HG03520 (cell line): ENCODE data around the gene OTOR.

Source experiments
- ATAC-seq: cut with Tn5 transposase; IDR thresholded peaks from one replicate; pipeline ENCODE4 v1.9.1; 2021; ENCODE audit warnings: mild to moderate bottlenecking, moderate library complexity; ENCODE audit not compliant: unreplicated experiment

The OTOR gene, protein sequence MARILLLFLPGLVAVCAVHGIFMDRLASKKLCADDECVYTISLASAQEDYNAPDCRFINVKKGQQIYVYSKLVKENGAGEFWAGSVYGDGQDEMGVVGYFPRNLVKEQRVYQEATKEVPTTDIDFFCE

DNA sequence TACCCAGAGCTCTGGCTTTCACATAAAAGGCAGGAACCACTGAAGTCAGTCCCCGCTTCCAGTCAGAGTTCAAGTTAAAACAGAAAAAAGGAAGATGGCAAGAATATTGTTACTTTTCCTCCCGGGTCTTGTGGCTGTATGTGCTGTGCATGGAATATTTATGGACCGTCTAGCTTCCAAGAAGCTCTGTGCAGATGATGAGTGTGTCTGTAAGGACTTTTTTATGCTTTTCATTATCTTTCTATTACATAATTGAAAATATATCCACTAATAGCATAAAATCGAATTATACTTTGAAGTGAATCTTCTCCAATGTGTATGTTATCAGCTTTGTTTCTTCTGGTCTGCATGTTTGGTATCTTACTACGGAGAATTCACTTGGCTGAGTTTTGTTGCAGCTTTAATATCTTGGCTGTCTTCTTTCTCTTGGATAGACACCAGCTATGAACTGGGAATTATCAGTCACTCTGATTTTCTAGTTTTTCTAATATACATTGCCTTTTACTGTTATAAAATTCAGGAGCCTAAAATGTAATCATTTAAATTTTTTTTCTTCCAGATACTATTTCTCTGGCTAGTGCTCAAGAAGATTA, at the start of gene OTOR:
OTOR (plus strand) TSS at position 51 of the 593 bp plus-strand sequence; CDS start at position 95, 44 bp downstream.
- ATAC-seq = no peak

DNA sequence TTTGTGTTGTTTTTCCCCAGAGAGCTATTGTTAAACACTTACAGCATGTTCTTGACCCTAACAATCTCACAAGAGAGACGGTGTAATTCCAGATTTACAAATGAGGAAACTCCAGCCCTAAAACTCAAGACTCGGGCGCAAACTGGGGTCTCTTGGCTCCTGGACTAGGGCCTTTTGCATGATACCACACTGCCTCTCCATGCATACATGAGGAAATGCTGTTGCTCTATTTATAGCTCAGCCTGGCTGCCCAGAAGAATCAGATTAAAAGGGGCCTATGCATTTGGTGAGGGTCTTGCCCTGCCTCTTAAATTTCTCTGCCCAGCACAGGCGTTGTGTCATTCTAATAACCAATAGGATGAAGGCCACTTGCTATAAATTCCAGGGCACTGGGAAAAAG, 48.9 kb upstream of the OTOR start:
- no peak for ATAC-seq

DNA sequence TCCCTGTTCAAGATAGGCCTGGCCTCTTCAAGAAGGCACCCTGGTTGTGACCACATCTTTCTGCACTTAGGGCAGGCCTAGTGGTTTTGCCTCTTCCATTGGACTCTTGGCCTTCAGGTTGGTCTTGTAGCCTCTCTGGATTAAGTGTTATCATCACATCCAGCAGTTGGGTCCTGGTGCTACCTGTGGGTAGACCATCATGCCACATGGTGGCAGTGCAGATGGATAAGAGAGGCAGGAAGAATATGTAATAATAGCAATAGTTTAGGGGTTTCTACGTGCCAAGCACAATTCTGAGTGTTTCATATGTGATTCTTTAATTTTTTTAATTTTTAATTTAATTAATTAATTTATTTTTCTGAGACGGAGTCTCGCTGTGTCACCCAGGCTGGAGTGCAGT, 46.9 kb upstream of the OTOR start:
- no peak for ATAC-seq

DNA sequence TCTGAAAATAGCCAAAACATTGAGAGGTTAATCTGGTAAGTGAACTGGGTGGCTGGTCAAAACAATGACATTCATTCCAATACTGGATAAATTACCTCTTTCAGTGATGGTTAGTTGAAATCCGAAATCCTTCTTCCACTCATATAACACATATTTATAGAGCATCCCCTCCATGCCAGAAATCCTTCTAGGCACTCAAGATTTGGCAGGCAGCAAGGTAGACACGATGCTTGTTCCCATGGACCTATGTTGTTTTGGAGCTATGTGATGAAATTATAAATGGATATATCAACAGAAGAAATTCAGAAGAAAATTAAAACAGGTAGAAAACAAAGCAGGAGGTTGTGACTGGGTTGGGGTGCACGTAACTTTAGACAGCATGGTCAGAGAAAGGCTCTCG, 44.6 kb upstream of the OTOR start:
- ATAC-seq = no peak

DNA sequence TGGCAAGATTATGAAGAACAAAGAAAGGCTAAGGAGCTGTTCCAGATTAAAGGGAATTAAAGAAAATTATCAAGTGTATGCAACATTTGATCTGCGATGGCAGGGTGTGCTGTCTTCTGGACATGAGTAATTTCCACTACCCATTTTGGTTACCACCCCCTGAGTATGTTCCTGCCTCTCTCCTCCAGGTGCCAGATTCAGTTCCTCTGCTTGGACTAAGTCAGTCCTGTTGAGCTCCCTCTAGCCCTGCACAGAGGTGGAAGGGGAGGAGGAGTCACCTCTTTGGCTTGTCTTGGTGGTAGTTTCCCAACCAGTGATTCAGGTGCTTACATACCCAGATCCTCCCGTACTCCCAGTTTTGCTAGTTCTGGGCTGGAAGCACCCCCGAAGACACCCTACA, 40.5 kb upstream of the OTOR start:
- no peak for ATAC-seq

DNA sequence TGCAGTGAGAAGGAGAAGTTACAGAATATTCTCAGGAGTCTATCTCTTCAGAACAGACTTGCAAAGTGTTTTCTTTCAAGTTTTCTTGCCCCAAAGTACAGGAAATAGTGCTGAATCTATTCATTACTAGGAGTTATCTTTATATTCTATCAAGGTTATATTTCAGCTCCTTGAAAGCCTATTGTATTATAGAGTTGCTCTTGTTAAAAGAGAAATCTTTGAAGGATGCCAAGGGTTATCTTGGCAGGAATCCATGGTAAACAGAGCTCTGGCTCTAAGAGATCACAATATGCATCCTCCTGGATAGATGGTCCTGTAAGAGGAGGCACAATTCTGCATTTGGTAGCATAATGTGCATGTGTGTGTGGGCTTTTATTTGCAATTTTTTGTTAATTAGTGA, 39.6 kb upstream of the OTOR start:
- ATAC-seq = no peak

DNA sequence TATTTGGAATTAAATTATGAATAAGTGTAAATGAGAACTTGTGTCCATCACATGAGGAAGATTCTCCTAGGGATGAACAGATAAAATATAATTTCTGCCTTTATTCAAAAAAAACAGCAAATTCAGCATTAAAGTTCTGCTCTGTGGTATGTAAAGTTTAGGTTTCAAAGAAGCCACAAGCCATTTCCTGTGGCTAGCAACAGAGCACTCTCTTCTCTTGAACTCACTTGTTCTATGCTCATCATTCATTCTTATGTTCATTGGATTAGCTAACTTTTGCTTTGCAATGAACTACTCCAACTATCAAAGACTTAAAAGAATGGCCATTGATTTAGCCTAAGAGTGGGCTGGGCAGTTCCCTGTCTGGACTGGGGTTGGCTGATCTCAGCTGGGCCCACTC, 39.1 kb upstream of the OTOR start:
- ATAC-seq = peak; percentile 72

DNA sequence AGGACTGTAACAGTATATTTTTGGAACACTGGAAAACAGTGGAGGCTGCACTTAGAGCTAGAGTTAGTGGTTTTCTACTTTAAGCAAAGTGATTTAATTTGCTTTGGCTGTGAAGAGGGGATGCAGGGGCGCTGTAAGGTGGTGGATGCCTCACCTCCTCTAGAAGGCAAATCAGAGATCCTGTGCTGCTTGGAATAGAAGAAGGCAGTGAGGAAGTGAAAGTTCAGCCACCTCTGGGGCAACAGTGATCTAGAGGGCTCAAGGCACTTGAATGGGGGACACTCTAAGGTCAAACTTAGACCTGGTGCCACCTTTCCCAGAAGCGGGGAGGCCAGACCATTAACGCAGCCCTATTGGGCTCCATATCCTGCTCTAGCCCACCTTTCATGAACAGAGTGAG, 37.4 kb upstream of the OTOR start:
- ATAC-seq = no peak

DNA sequence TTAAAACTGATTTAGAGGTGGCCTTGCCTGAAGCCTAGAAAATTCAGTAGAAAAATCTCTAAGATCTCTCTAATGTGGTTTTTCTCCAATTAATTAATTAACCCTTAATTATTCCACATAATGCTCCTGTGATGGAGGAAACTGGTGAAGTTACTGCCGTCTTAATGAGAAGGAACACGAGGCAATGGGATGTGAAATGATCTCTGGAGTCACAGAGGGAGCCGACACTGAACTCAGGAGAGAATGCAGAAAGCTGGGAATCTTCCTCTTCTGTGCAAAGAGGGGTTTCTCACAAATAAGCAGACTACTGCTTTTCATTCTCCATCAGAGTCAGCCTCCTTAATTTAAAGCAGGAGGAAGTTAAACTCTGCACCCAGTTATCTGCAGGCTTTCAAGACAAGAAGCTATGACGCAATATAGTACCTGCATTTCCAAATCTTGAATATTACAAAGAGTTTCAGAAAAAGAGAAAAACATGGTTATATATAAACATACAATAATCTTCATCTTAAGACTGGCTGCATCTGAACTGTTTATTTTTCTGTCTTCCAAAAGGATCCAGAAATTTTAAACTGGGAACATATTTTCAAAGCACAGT, 36.4 kb upstream of the OTOR start:
- ATAC-seq = no peak

DNA sequence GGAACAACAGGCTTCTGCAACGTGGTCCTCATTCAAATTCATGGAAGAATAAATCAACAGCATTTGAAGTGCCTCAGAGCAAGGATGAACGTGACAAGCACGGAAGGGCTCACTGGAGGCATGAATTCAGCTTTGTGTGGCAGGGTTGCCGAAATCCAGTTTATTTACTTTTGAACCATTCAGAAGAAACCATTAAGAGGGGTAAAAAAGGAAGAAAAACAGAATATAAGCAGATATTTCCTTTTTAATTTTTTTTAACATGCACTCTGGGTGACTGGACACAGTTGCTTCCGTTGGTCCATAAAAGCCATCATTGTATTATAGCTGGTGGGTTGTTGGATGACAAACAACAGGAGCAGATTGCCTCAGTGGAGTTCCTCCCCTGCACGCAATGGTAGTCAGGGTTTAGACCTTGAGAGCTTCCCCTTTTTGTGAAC, 35.6 kb upstream of the OTOR start:
- ATAC-seq = no peak

DNA sequence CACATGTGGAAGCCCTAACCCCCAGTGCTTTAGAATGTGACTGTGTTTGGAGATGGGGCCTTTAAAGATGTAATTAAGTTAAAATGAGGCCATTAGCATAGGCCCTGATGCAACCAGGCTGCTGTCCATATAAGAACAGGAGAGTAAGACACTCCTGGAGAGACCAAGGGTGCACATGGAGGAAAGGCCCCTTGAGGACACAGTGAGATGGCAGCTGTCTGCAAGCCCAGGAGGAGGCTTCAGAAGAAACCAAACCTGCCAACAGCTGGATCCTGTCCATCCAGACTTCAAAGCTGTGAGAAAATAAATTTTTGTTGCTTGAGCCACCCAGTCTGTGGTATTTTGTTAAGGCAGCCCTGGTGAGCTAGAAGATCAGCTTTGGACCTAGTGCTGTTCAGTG, 35.1 kb upstream of the OTOR start:
- ATAC-seq = no peak

DNA sequence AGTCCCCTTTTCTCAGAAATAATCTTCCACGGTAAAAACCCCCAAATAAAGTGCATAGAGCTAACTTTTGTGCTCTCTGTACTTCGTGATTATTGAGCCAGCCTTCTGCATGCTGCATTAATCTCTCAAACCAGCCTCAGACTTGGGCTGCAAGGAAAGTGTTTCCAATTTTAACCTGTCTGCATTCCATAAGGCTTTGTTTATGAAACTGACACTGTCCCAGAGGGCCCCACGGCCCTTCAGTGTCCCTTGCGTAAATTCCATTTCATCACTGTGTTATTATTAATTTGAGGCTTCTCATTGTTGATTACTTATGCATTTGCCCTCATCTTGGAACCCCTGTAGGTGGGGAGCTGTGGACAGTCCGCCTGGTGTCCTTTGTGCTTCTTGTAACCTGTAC, 33.9 kb upstream of the OTOR start:
- ATAC-seq = no peak

DNA sequence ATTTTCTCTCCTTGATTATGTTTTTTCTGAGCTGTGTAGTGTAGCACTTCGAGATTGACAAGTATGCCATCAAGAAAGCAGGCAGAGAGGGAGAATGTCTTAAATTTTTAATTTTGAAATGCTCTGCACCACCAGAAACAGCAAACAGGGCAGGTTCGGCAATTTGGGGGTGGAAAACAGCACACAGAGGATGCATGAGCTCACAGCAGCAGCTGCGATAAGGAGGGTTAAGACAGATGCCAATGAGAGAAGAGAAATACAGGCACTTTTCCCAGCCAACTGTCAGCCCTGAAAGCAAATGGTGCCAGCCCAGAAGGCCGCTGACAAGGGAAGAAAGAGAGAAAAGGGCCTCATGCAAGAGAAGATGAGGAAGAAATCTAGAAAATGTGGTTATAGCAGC, 33.4 kb upstream of the OTOR start:
- ATAC-seq = no peak

DNA sequence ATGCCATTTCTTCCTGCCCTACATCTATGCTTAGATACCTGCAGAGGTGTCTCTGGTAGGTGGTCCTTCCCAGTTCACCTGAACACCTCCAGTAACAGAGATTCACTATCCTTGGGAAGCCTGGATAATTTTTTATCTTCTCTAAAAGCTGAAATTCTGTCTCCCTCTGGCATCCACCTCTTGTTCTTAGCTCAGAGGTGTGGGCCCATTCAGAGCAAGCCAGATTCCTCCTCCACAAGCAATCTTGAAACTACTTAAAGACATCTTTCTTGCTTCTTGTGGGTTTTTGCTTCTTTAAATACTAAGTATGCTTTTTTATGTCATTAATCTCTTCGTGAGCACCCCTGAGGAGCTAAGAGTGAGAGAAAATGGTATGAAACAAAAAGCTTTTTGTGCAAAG, 28.7 kb upstream of the OTOR start:
- no peak for ATAC-seq

DNA sequence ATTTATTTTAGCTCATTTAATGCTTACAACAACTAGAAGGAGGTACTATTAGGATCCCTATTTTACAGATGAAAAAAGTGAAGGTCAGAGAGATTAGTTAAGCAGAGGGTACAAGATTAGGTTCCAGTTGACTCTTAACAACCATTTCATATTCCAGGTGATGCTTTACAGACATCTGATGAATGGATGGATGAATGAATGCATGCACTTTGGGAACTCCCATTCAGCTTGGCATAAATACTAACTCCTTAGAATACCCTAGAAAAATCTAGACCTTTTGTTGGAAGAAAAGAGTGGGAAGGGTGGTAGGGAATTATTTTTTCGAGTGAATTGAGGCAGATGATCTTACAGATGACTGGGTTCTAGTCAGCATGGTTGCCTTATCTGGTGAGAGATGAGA, 19.1 kb upstream of the OTOR start:
- no peak for ATAC-seq

DNA sequence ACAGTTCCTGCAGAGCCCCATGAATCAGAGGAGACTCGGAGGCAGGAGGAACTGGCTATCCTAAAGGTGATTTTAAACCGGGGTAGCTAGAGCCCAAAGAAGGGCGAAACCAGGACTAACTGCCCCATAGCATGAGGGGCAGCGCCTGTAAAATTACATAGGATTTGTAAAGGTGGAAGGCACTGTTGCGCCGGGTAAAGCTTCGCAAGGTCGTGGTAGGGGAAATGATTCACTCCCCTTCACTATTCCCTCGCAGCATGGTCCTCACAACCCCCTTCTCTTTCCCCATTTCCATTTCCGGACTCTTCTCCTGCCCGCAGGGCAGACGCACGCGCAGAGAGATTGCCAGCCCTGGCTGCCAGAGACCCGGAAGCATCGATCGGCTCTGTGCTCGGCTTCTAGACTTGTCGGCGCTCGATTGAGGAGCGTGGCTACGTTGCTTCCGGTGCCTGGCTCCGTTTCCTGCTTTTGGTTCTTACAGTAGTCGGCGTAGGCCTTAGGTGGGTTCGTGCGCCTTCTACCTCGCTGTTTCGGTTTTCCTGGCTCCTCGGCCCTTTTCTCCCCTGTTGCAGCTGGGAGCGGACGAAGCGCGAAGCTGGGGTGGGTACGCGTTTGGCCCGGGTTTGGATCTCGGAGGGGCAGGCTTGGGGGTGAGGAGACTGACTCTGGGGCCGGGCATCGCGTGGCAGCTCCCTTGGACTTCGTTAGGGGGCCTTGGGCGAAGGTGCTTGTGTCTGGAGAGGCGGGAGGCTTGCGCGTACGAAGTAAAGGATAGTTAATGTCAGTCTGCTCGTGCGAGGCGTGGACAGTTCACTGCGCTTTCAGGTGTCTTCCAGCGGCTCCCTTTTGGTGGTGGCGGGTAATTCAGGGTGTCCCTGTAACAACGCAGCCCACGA, 18.3 kb upstream of the OTOR start, which contains the start of gene SNRPB2:
SNRPB2 (plus strand) TSS at position 462 of the 896 bp plus-strand sequence. CDS start 1,677 bp downstream, outside the sequence.
- ATAC-seq = peak; percentile 98

DNA sequence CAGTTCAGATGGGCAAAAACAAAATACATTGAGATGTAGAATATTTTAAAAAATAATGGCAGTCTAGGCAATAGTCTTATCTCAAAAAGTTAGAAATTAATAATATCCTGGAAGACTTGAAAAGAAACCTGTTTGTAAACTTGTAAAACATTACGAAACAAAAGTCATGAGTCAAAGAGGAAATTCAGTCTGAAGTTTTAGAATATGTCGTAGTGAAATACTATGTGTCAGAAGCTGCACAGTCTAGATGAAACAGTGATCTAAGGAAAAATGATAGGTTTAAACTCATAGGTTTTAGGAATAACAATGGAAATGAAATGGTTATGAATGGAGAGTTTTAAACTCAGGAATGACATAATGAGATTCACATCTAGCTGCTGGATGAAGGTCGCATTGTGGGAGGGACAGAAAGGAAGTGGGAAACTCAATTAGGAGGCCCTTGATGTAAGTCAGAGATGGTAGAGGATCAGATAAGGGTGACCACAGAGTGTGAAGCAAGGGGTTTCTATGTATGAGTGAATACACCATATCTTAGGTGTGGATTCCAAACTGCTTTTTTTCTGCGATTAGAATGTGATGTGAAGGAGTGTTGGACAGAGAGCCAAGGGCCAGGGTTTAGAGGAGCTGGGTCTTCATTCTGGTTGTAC, 15.5 kb upstream of the OTOR start:
- no peak for ATAC-seq

DNA sequence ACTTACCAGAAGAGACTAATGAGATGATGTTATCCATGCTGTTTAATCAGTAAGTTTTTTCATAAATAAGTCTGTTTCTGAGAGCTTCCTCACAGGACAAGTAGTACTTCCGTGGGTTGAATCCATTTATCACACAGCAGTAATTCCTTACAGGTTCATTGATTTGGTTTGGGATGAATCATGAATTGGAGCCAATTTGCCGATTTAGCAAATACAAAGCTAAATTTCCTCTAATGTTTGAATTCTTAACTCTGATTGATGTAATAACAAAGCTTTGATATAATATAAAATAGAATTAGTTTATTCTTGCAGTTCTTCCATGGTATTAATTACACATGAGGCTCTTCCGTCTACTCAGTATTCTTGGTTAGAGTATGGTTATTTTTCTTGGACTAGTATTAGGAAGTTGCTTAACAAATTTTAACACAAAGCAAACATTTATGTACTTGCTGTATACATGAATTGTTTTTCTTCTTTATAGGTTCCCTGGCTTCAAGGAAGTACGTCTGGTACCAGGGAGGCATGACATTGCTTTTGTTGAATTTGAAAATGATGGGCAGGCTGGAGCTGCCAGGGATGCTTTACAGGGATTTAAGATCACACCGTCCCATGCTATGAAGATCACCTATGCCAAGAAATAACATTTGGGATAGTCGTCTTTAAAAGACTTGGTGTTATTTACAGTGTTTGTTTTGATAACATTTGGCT, 7.6 kb upstream of the OTOR start:
- ATAC-seq = no peak

DNA sequence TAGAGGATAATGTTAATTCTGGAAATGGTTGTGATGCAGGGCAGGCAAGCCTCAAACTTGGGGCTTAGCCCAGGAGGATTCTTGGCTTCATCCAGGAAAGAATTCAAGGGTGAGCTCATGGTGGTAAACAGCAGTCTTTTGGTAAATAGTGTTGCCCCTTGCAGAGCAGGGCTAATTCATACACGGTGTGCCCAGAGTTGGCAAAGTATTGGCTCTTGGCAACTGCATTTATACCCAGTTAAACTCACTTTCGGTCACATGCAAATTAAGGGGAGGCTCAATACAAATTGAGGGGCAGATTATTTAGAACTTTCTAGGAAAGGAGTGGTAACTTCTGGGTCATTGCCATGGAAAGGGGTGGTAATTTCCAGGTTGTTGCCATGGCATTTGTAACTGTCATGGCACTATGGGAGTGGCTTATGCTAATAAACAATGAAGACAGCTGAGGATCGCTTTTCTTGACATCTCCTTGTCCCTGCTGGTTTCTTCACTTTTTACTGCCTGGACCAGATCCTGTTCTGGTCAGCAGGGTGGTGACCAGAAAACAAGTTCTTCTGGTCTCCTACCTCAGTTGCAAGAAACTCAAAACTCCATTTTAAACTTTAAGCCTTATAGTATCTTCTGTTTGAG, 3.9 kb upstream of the OTOR start:
- ATAC-seq = no peak

DNA sequence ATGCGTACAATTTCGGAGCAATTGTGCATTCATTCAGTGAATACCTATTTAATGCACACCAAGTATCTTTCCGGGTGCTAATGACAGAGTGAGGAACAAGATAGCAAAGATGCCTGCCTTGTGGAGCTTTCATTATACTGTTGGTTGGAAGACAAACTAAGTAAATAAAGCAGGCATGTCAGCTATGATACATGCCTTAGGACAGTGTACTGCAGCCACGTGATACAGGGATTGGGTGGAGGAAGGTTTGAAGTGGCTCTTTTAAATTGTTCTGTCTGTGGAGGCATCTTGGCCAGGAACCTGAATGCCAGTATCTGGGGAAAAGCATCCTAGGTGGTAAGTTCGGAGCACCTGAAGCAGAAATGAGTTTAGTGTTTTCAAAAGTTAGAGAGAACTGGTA, 3.0 kb upstream of the OTOR start:
- no peak for ATAC-seq
